HG03460 (cell line): ENCODE data around the gene MAP2K5.
"Not testable (repeated sequence)": the region's sequence is repeated elsewhere in the genome, so short reads cannot be mapped to it uniquely, and the experiment has no call there.

Experiments
- ATAC-seq: cut with Tn5 transposase; IDR thresholded peaks from one replicate; pipeline ENCODE4 v1.9.1; 2021; ENCODE audit not compliant: unreplicated experiment

Gene MAP2K5

DNA sequence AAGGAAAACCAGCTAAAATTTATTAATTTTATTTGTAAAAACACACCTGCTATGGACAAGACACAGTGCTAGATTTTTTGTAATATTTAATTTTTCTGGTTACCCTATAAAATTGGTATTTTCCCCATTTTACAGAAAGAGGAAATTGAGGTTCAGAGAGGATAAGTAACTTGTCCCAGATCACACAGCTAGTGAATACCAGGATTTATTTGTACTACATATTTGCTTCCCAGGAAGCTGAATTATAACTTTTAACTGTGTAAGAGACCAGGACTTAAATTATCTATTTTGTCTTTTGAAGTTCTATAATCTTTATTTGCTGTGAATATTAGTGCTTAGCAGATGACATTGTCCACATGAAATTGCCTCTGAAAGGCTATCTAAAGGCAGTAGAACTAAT lies 49.7 kb downstream of the MAP2K5 start:
- ATAC-seq: no peak

DNA sequence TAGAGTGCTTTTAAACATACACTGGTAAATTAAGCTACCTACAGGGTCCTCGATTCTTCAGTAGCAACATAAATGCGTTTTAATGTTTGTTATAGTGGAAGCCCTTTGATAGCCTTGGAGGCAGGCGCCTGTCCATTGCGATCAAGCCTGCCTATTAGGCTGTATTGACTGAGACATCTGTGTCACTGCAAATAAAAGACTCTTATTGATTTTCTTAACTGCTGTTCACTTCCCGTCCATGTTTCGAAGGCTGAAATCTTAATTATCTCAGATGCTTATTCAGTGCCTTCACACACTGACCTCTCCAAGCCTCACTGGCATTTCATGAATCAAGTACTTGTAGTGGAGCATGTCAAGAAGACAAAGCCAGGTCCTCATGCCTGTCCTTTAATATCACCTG lies 51.1 kb downstream of the MAP2K5 start:
- ATAC-seq: no peak

DNA sequence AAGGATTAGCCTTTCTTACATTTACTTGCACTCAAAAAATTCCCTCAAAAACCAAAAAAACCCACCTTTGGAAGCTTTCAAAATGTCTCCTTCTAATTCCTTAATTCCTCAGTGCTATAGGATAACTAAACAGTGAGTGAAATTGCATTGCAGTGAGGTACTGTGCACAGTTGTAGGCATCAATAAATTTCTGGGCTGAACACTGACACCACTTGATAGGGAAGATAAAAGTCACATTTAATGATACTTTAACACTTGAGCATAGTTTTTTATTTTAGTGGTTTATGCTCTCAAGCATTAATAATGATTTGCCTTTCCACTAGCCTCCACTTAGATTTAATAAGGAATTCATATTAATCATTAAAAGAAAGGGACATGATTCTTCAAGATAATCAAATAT lies 52.3 kb downstream of the MAP2K5 start:
- ATAC-seq: no peak

GRCh38 chr15:67595572-67595971 lies 53.1 kb downstream of the MAP2K5 start:
- no peak for ATAC-seq

DNA sequence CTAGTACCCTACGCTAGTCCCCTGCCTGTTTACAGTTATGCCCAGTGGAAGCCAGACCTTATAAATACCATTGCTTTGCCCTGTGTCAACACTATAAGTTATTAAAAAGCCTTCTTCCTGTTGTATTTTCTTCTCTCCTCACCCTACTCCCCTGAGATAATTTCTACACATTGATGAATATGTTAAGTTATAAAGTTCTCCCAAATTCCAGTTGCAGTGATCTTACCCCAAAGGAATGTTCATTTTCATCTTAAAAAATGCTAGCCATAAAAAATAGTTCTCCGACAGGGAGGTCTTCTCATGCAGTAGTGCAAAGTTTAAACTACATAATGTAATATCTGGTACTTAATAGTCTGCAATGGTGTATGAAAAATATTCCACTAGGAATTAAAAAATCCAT lies 58.6 kb downstream of the MAP2K5 start:
- ATAC-seq: no peak

DNA sequence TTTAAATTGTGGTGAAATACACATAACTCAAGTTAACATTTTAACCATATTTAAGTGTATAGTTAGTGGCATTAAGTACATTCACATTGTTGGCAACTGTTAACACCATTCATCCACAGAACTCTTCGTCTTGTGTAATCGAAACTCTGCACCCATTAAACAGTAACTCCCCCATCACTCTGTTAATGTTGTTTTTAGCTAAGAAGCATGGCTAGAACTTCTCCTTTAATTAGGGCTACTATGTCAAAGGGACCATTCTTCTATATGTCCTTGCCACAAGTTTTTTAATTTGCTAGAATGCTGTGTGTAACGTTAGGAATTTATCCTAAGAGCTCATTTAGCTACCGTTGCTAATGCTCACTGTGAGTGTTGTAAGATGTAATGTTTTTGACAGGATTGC lies 60.6 kb downstream of the MAP2K5 start:
- no peak for ATAC-seq

DNA sequence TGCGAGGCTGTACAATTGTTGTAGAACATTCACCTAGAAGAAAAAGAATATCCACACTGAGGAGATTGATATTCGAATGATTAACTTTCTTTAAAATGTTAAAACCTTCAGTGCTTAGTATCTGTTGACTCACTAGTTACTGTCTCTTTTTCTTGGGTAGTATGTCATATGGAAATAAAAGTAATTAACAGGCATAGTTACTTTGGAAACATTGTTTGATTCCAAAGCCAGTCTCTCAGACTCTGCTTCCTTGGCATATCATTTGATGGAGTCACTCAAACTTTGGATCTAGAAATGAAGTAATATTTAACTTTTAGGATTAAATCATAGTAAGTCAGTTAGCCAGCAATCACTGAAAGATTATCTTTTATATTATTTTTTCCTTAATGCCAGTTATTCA lies 63.4 kb downstream of the MAP2K5 start:
- ATAC-seq: no peak

GRCh38 chr15:67606742-67607141 lies 64.2 kb downstream of the MAP2K5 start:
- no peak for ATAC-seq

DNA sequence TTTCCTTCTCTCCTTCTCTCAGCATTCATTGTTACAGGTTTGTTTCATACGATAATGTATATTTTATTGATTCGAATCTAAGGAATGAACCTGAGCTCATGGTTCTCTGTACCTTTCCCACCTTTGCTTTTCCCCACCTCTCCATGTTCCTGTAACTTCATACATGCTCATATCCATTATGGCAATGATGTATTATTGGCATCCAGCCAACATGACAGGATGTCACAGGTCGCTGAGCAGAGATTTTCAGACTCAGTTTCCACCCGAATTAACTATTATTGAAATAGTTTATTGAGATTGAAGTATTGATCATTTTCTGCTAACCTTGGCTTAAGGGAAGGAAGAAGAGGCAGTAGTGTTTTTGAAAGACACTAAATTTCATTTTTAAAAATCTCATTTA lies 64.8 kb downstream of the MAP2K5 start:
- ATAC-seq: no peak

- ATAC-seq: no peak
These were observed 65.6 kb downstream of the MAP2K5 start for GRCh38 chr15:67607959-67608637.

- ATAC-seq: no peak
These were observed 66.1 kb downstream of the MAP2K5 start for GRCh38 chr15:67608638-67608959.

GRCh38 chr15:67611370-67612369 lies 69.2 kb downstream of the MAP2K5 start:
- ATAC-seq: no peak

DNA sequence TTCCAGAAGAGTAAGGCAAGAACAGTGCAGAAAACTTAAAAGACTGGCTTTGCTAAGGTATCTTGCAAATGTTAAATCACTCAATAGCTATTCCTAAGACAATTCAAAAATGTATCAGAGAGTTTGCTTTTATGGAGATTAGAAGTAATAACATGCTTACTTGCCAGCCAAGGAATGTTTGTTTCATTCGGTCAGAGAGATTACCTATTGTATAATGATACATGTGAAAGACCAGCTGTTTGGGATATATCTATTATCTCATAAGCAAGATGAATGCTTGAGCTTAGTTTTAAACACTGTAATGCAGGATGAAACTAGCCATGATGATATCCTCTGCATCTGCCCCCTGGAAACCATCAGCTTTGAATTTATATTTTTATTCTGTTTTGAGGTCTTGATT lies 70.7 kb downstream of the MAP2K5 start:
- ATAC-seq: no peak

DNA sequence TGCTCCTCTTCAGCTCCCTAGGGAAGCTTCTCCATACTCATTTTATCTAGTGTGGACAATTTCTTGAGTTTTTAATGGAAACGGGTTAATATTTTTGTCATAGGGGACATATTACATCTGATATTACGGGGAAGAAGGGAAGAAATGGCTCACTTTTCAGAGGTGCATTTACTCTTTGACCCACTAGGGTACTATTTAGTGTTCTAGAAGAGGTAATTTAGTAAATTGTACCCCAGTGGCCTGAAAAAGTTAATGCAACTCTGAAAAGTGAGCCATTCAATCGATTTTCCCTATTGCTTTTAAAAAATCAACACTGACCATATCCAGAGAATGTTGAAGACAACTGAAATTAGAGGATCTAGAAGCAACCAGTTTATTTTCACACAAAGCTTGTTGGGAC lies 71.2 kb downstream of the MAP2K5 start:
- ATAC-seq: no peak

DNA sequence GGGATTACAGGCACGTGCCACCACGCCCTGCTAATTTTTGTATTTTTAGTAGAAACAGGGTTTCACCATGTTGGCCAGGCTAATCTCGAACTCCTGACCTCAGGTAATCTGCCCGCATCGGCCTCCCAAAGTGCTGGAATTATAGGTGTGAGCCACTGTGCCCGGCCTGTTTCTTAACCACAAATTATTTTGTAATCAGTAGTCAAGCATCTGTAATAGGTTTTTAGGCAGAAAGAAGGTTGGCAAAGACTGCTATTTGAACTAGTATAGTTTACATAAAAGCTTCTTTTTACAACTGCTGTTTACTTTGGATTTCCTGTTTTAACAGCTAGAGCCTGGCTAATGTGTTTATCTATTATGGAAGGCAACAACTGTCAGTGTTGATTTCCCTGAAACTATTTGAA lies 72.6 kb downstream of the MAP2K5 start:
- ATAC-seq: not testable (repeated sequence)

DNA sequence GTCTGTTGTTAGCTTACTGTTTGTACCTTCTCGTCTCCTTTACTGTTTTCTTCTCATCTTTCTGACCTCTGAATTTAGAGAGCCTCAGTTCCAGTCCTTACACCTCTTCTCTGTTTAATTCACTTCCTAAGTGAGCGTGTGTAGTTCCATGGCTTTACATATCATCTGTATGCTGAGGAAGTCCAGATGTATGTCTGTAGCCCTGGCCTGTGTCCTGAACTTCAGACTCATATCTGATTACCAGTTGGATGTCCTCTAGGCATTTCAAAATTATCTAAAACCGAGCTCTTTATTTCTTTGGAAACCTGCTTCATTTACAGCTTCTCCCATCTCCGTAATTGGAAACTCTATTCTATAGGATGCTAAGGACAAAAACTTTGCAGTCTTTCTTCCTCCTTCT lies 75.8 kb downstream of the MAP2K5 start:
- no peak for ATAC-seq

GRCh38 chr15:67622110-67622509 lies 79.6 kb downstream of the MAP2K5 start:
- no peak for ATAC-seq

GRCh38 chr15:67632261-67632660 lies 89.8 kb downstream of the MAP2K5 start:
- ATAC-seq: no peak

- ATAC-seq: not testable (repeated sequence)
These were observed 93.4 kb downstream of the MAP2K5 start for GRCh38 chr15:67635950-67636349.

GRCh38 chr15:67639591-67639990 lies 97.1 kb downstream of the MAP2K5 start:
- no peak for ATAC-seq

- no peak for ATAC-seq
These were observed 99.0 kb downstream of the MAP2K5 start for GRCh38 chr15:67641453-67641852.

DNA sequence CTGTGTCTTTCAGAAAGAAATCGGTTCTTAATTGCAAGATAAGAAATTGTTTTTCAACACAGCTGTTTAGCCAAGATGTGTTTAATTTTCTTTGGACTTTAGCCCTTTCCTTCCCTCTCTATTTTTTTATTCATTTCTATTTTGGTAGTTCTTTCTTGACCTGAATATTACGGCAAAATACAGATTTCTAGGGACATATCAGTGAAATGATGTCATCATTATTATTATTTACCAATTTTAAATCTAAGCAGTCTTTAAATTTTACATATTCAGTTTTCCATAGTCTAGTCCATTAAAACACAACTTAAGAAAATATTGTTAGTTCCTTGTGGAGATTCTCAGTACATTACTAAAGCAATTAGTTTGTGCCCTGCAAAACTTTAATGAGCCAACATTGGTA lies 104.3 kb downstream of the MAP2K5 start:
- ATAC-seq: no peak
